Immature natural killer cell (primary cell): ENCODE data around the gene KAT14. TPM values are rescaled to one million over a fixed set of nuclear protein-coding genes. Genes with fewer than 3 reads are reported as not detected.
"Not testable (repeated sequence)": the region's sequence is repeated elsewhere in the genome, so short reads cannot be mapped to it uniquely, and the experiment has no call there.

Source experiments
- DNase-seq, 3 donors: peaks; one replicate each; pipeline ENCODE4 v3.0.0; 2022; ENCODE audit warnings: mixed read lengths in 1 of 3
- H3K27ac Mint-ChIP-seq, 6 donors: one replicate each; pipeline ENCODE4 v1.8.0; 2020; ENCODE audit warnings: mixed read lengths in 6 of 6, mild to moderate bottlenecking in 5 of 6, inconsistent platforms in 4 of 6, moderate library complexity in 3 of 6
- H3K27me3 Mint-ChIP-seq, 3 donors: one replicate each; pipeline ENCODE4 v1.8.0; 2020 to 2021; ENCODE audit warnings: low read depth in 3 of 3, mild to moderate bottlenecking in 3 of 3, mixed read lengths in 3 of 3, moderate library complexity in 3 of 3, inconsistent platforms in 1 of 3
- H3K36me3 Mint-ChIP-seq, 3 donors: one replicate each; pipeline ENCODE4 v1.8.0; 2020; ENCODE audit warnings: mixed read lengths in 3 of 3, inconsistent platforms in 2 of 3, mild to moderate bottlenecking in 2 of 3
- H3K4me1 Mint-ChIP-seq, 2 donors: one replicate each; pipeline ENCODE4 v1.8.0; 2020; ENCODE audit warnings: inconsistent platforms in 2 of 2, mild to moderate bottlenecking in 2 of 2, mixed read lengths in 2 of 2, moderate library complexity in 1 of 2
- H3K4me3 Mint-ChIP-seq, 5 donors: one replicate each; pipeline ENCODE4 v1.8.0; 2020; ENCODE audit warnings: mild to moderate bottlenecking in 5 of 5, mixed read lengths in 5 of 5, inconsistent platforms in 3 of 5, moderate library complexity in 3 of 5
- H3K9me3 Mint-ChIP-seq, 6 donors: one replicate each; pipeline ENCODE4 v1.8.0; 2020; ENCODE audit warnings: mild to moderate bottlenecking in 6 of 6, mixed read lengths in 6 of 6, inconsistent platforms in 4 of 6, moderate library complexity in 3 of 6
- polyA plus RNA-seq, 3 donors: library from polyadenylated mRNA; unstranded; fragments of 300-500 nt; fragmentation: Illumina TruSeq; gene quantifications; one replicate each; pipeline ENCODE4 v1.2.3, GENCODE V29; 2021

KAT14 gene
- polyA plus RNA-seq, 3 donors from 2014 or later: 7.0 to 20.6 (median 10.5) TPM

DNA sequence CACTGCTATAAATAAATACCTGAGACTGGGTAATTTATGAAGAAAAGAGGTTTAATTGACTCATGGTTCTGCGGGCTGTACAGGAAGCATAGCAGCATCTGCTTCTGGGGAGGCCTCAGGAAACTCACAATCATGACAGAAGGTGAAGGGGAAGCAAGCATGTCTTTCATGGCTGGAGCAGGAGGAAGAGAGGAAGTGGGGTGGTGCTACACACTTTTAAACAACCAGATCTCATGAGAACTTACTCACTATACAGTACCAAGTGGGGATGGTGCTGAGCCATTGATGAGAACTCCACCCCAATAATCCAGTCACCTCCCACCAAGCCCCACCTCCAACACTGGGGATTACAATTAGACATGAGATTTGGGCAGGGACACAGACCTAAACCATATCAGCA, 9.1 kb upstream of the KAT14 start:
- H3K27ac Mint-ChIP-seq, H3K36me3 Mint-ChIP-seq, DNase-seq, H3K4me3 Mint-ChIP-seq, H3K4me1 Mint-ChIP-seq, H3K9me3 Mint-ChIP-seq: not testable (repeated sequence)
- H3K27me3 Mint-ChIP-seq: peaks cover 0 to 23% (median 0%) of the 10 kb centered on the region in 3 donors

GRCh38 chr20:18132663-18133062, 5.0 kb upstream of the KAT14 start:
- H3K9me3 Mint-ChIP-seq: no peaks in the 10 kb centered on the region
- no peak overlapping the region for H3K27ac Mint-ChIP-seq
- H3K4me1 Mint-ChIP-seq: peaks cover 6 to 8% of the 10 kb centered on the region in 2 donors
- no peaks in the 10 kb centered on the region for H3K36me3 Mint-ChIP-seq
- DNase-seq: no peak
- peaks cover 0 to 8% (median 3%) of the 10 kb centered on the region in 3 donors for H3K27me3 Mint-ChIP-seq
- H3K4me3 Mint-ChIP-seq: no peak overlapping the region

DNA sequence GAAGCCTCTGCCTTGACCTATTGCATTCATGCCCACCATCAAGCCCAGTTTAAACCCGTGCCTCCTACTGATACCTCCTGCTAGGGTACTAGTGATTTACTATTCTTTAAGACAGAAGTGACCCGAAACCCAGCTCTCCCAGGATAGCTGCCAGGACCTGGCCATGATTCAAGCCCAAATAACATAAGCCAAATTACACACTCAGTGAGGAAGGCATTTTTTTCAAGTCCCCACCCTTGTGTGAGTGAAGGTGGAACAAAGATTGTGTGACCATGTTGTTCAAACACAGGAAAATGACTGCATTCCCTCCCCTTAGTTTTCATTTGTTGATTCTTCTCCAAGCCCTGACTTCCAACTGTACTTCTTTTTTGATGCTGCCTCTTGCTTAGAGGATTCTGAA, 3.7 kb upstream of the KAT14 start:
- Mint-ChIP-seq H3K4me3 (no peak overlapping the region), H3K9me3 (no peaks in the 10 kb centered on the region), H3K4me1 (peaks cover 13 to 15% of the 10 kb centered on the region in 2 donors), H3K27me3 (peaks cover 0 to 15% (median 8%) of the 10 kb centered on the region in 3 donors), H3K27ac (no peak overlapping the region), H3K36me3 (no peaks in the 10 kb centered on the region)
- no peak for DNase-seq

DNA sequence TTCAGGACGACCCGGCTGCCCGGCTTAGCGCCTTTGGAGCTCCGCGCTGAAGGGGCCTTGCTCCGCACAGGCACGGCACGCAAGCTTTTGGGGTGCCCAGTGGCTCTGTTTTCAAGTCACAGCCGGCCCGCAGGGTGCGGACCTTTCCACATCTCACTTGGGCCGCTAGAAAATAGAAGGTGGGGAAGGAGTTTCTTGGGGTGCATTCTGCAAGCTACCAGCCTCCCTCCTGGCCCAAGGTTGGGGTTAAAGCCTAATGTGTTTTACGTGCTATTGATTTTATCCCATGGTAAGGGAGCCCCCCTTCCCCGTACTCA, 561 bp downstream of the KAT14 start:
- peak overlapping the region; percentile 28 to 93 (median 76) for H3K27ac Mint-ChIP-seq
- no peak for DNase-seq
- H3K4me1 Mint-ChIP-seq: peaks cover 28 to 38% of the 10 kb centered on the region in 2 donors
- peak overlapping the region; percentile 87 to 91 (median 89) for H3K4me3 Mint-ChIP-seq
- H3K36me3 Mint-ChIP-seq: peaks cover 3 to 6% (median 5%) of the 10 kb centered on the region in 3 donors
- H3K9me3 Mint-ChIP-seq: no peaks in the 10 kb centered on the region
- H3K27me3 Mint-ChIP-seq: peaks cover 0 to 15% (median 8%) of the 10 kb centered on the region in 3 donors

DNA sequence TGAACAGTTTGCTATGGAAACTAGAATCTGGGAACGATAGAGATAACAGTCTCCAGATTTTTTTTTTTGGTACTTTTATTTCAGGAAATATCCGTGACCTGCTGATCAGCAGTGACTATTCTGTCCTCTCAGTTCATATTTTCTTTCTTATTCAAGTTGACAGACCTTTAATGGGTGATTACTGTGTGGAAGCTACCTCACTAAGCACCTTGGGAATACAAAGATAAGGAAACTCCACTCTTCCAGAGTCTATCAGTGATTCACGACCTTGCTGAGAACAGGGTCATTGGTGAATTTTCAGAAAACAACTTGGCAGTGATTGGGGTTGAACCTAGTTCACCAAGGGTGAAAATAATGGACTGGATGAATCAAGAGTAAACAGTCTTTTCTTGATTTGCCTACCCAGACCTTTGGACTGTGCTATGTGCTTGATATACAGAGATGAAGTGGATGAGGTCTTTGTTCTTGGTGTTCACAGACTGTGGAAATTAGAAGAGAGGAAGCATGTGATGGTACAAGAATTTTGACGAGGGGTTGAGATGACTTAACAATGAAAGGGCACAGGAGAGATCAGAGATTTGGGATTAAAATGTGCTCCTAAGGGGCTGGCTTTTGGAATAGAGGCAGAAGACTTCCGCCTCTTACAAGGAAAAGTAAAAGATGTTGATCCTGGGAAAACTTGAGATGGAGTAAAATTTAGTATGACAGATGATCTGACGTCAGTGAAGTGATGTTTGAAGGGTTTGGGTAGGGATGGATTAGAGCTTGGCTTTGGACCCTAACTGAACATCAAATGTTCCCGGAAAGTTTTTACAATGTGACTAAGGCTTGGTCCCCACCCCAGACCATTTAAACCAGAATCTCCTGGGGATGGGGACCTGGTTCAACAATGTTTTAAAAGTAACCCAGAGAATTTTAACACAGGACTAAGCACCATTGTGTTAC, 1.2 kb downstream of the KAT14 start:
- Mint-ChIP-seq H3K9me3 (no peaks in the 10 kb centered on the region), H3K27me3 (peaks cover 0 to 15% (median 8%) of the 10 kb centered on the region in 3 donors), H3K4me1 (peaks cover 30 to 38% of the 10 kb centered on the region in 2 donors), H3K27ac (peak overlapping the region; percentile 28 to 93 (median 76)), H3K4me3 (peak overlapping the region; percentile 87 to 91 (median 89)), H3K36me3 (peaks cover 3 to 6% (median 5%) of the 10 kb centered on the region in 3 donors)
- no peak for DNase-seq

DNA sequence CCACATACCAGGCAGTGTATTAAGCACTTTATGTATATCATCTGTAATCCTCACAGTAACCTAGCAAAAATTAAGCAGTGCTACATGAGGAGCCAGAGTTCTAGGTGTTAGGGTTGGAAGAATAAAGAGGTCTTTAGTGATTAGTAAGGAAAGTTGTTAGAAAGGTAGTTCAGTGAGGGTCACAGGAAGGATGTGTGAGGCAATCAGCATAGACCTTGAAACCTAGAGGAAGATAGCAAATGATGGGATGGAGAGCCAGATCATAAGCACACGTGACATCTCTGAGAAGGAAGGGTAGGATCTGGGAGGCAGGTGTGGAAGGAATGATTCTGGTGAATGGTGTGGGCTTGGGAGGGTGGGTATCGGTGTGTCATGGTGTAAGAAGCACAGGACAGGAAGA, 2.2 kb downstream of the KAT14 start:
- Mint-ChIP-seq H3K4me1 (peaks cover 32 to 45% of the 10 kb centered on the region in 2 donors), H3K27me3 (peaks cover 0 to 15% (median 8%) of the 10 kb centered on the region in 3 donors), H3K27ac (peak overlapping the region in 3 of 6 donors; percentile 2 to 68 (median 32))

GRCh38 chr20:18144541-18145099, 7.0 kb downstream of the KAT14 start:
- H3K36me3 Mint-ChIP-seq: peaks cover 5 to 25% (median 11%) of the 10 kb centered on the region in 3 donors

More for the DNA sequence above, 2.2 kb downstream of the KAT14 start:
- peak overlapping the region; percentile 1 to 91 (median 36) for H3K4me3 Mint-ChIP-seq
- H3K36me3 Mint-ChIP-seq: peaks cover 3 to 13% (median 5%) of the 10 kb centered on the region in 3 donors
- DNase-seq: no peak
- no peaks in the 10 kb centered on the region for H3K9me3 Mint-ChIP-seq

DNA sequence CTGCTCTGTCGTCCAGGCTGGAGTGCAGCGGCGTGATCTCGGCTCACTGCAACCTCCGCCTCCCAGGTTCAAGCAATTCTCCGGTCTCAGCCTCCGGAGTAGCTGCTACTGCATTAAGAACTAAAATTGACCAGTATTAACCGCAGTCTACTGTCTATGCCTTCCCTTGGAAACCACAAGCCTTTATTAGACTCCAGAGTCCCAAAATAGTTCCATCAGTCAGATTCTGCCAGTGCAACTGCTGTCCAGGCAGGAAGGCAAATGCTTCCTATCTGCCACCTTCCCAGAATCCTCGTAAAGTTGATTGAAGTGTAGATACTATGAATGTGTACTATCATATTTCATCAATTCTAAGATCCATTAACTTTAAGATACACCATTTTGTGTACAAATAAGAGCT, 16.7 kb downstream of the KAT14 start:
- no peak overlapping the region for H3K4me3 Mint-ChIP-seq
- H3K4me1 Mint-ChIP-seq: no peaks in the 10 kb centered on the region
- no peak for DNase-seq
- no peaks in the 10 kb centered on the region for H3K9me3 Mint-ChIP-seq
- H3K36me3 Mint-ChIP-seq: peaks cover 10 to 33% (median 14%) of the 10 kb centered on the region in 3 donors
- no peaks in the 10 kb centered on the region for H3K27me3 Mint-ChIP-seq
- no peak overlapping the region for H3K27ac Mint-ChIP-seq

More at GRCh38 chr20:18144541-18145099, 7.0 kb downstream of the KAT14 start:
- peak overlapping the region in 1 of 6 donors; percentile 57 for H3K27ac Mint-ChIP-seq
- H3K9me3 Mint-ChIP-seq: no peaks in the 10 kb centered on the region
- peaks cover 13 to 24% of the 10 kb centered on the region in 2 donors for H3K4me1 Mint-ChIP-seq
- H3K4me3 Mint-ChIP-seq: no peak overlapping the region
- no peaks in the 10 kb centered on the region for H3K27me3 Mint-ChIP-seq
- no peak for DNase-seq

DNA sequence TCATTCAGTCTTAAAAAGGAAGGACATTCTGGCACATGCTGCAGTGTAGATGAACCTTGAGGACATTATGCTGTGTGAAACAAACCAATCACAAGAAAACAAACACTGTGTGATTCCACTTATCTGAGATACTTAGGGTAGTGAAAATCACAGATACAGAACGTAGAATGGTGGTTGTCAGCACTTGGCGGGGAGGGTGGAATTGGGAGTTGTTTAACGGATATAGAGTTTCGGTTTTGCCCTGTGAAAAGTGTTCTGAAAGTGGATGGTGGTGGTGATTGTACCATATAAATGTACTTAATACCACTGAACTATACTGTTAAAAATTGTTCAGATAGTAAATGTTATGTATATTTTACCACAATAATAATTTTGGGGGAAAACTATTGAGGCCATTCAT, 18.4 kb downstream of the KAT14 start:
- H3K4me1 Mint-ChIP-seq: no peaks in the 10 kb centered on the region
- H3K27ac Mint-ChIP-seq: peak overlapping the region in 1 of 6 donors; percentile 1
- no peaks in the 10 kb centered on the region for H3K27me3 Mint-ChIP-seq
- peaks cover 10 to 28% (median 14%) of the 10 kb centered on the region in 3 donors for H3K36me3 Mint-ChIP-seq
- no peaks in the 10 kb centered on the region for H3K9me3 Mint-ChIP-seq
- no peak overlapping the region for H3K4me3 Mint-ChIP-seq
- no peak for DNase-seq

DNA sequence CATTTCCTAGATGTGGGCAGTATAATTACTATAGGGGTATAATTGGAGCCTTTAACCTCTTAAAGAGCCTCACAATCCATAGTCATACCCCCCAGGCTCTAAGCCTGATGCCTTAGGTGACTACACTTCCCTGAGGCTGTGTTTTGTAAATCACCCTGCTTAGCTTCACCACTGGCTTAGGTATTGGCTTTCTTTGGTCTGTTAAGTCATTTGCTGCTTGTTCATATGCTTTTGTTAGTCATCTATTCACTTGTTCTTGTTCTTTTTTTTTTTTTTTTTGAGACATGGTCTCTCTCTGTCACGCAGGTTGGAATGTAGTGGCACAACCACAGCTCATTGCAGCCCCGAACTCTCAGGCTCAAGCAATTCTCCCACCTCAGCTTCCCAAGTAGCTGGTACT, 26.7 kb downstream of the KAT14 start:
- Mint-ChIP-seq H3K27me3 (peaks cover 0 to 4% (median 0%) of the 10 kb centered on the region in 3 donors), H3K4me3 (no peak overlapping the region), H3K4me1 (peaks cover 24 to 43% of the 10 kb centered on the region in 2 donors)

DNA sequence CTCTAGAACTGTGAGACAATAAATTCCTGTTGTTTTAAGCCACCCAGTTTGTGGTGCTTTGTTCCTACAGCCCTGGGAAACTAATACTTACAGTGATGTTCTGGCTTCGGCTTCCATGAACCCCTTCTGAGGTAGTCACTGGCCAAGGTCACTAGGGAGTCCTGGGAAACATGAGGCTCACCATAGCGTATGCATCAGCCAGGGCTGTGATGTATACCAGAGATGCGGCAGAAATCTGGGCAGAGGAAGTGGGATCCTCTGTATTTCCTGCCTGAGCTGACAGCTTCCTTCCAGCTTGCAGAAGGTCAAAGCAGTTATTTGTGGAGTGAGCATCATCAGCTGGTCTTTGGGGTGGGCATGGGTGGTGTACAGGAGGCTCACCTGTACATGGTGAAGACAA, 27.9 kb downstream of the KAT14 start:
- no peaks in the 10 kb centered on the region for H3K9me3 Mint-ChIP-seq
- H3K4me3 Mint-ChIP-seq: no peak overlapping the region
- peaks cover 24 to 52% of the 10 kb centered on the region in 2 donors for H3K4me1 Mint-ChIP-seq
- peaks cover 11 to 47% (median 25%) of the 10 kb centered on the region in 3 donors for H3K36me3 Mint-ChIP-seq
- H3K27ac Mint-ChIP-seq: peak overlapping the region; percentile 25 to 62 (median 46)
- H3K27me3 Mint-ChIP-seq: peaks cover 0 to 4% (median 0%) of the 10 kb centered on the region in 3 donors
- no peak for DNase-seq

More for the DNA sequence above, 26.7 kb downstream of the KAT14 start:
- no peaks in the 10 kb centered on the region for H3K9me3 Mint-ChIP-seq
- no peak for DNase-seq
- peak overlapping the region in 3 of 6 donors; percentile 31 to 62 (median 37) for H3K27ac Mint-ChIP-seq
- peaks cover 15 to 43% (median 22%) of the 10 kb centered on the region in 3 donors for H3K36me3 Mint-ChIP-seq

DNA sequence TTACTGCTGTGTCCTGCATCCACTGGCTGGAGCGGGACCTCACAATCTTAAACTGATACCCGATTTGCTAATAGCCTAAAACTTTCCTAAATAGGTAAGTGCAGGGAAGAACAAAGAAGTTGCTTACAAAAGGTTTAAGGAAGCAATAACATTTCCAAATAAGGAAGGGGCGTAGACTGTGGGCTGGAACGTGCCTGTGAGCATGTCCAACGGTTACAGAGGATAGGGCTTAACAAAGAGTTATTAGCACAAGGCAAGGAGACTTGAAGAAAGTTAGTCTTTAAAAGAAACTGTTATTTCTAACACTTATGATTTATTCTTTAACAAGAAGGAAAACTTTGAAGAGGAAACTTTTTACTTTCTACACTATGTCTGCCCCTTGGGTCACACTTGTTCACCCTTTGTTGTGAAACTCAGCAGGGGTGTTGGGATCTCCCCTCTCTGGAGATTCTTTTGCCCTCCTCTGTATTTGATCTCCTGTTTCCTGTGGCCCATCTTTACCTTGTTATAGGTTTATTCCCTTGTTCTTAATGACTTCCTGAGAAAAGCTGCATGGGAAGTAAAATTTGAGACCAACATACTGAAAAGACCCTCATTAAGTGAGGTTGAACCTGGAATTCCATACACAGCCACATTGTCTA, 28.7 kb downstream of the KAT14 start:
- H3K36me3 Mint-ChIP-seq: peaks cover 18 to 54% (median 29%) of the 10 kb centered on the region in 3 donors
- no peak overlapping the region for H3K4me3 Mint-ChIP-seq
- no peak for DNase-seq
- H3K9me3 Mint-ChIP-seq: no peaks in the 10 kb centered on the region
- H3K4me1 Mint-ChIP-seq: peaks cover 24 to 58% of the 10 kb centered on the region in 2 donors
- H3K27ac Mint-ChIP-seq: peak overlapping the region in 4 of 6 donors; percentile 41 to 72 (median 53)
- peaks cover 0 to 4% (median 0%) of the 10 kb centered on the region in 3 donors for H3K27me3 Mint-ChIP-seq

DNA sequence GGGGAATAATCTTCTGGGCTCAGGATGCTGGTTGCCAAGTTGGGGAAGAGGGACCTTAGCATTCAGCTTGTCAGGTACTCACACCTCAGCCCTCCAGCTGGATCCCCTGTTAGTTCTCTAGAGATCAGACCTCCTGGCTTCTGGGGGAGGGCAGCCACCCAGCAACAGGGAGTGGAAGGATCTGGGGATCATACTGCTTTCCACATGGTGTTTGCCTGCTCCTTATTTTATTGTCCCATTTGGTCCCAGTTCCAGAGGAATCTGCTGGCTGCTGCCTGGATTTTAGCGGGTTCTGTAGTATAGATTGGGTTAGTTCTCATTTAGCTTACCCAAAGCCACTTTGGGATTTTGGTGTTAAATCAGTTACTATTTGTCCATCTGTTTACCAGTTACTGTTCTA, 29.3 kb downstream of the KAT14 start:
- no peak for DNase-seq
- Mint-ChIP-seq H3K4me1 (peaks cover 24 to 60% of the 10 kb centered on the region in 2 donors), H3K9me3 (no peaks in the 10 kb centered on the region), H3K4me3 (no peak overlapping the region), H3K36me3 (peaks cover 18 to 49% (median 29%) of the 10 kb centered on the region in 3 donors), H3K27ac (peak overlapping the region in 2 of 6 donors; percentile 17 to 72), H3K27me3 (peaks cover 0 to 4% (median 0%) of the 10 kb centered on the region in 3 donors)
